Glutamatergic neuron (in vitro differentiated cells): ENCODE measurements around the gene LARP7. TPM values are rescaled to one million over a fixed set of nuclear protein-coding genes. Genes with fewer than 3 reads are reported as not detected.
"Not testable (repeated sequence)": the region's sequence is repeated elsewhere in the genome, so short reads cannot be mapped to it uniquely, and the experiment has no call there.

ENCODE experiments used
- DNase-seq: peaks from one replicate; pipeline ENCODE4 v3.0.0; 2022
- H3K27ac Mint-ChIP-seq: one replicate; pipeline ENCODE4 v1.8.0; 2020; ENCODE audit warnings: mild to moderate bottlenecking, mixed read lengths, inconsistent platforms; ENCODE audit not compliant: unreplicated experiment
- H3K27me3 Mint-ChIP-seq: one replicate; pipeline ENCODE4 v1.8.0; 2020; ENCODE audit warnings: mild to moderate bottlenecking, moderate library complexity, mixed read lengths, inconsistent platforms; ENCODE audit not compliant: unreplicated experiment
- H3K36me3 Mint-ChIP-seq: one replicate; pipeline ENCODE4 v1.8.0; 2020; ENCODE audit warnings: mild to moderate bottlenecking, mixed read lengths, inconsistent platforms; ENCODE audit not compliant: unreplicated experiment
- H3K4me1 Mint-ChIP-seq: one replicate; pipeline ENCODE4 v1.8.0; 2020; ENCODE audit warnings: mild to moderate bottlenecking, low read depth, mixed read lengths, inconsistent platforms; ENCODE audit not compliant: unreplicated experiment
- H3K4me3 Mint-ChIP-seq: one replicate; pipeline ENCODE4 v1.8.0; 2020; ENCODE audit warnings: mild to moderate bottlenecking, mixed read lengths, inconsistent platforms; ENCODE audit not compliant: unreplicated experiment
- H3K9me3 Mint-ChIP-seq: one replicate; pipeline ENCODE4 v1.8.0; 2020; ENCODE audit warnings: mild to moderate bottlenecking, moderate library complexity, mixed read lengths, inconsistent platforms; ENCODE audit not compliant: unreplicated experiment
- CTCF ChIP-seq: fragments of 200-600 bp; sonication (generic); IDR thresholded peaks from one replicate; pipeline ENCODE4 v1.5.0; 2021; ENCODE audit not compliant: partially characterized antibody, unreplicated experiment
- total RNA-seq: library from RNA; stranded (reverse); fragmentation: NEBNext Ultra II Directional; extraction: Animal tissue kit (Norgen Biotek cat#: 25700); gene quantifications from one replicate; pipeline ENCODE4 v1.2.1, GENCODE V29; 2021; ENCODE audit not compliant: unreplicated experiment

LARP7 gene
- total RNA-seq, 1 donor from 2014 or later = 40.9 TPM

- H3K4me1 Mint-ChIP-seq = no peaks in the 10 kb centered on the region
- H3K27me3 Mint-ChIP-seq = no peaks in the 10 kb centered on the region
- no peak for DNase-seq
- no peak for TF ChIP-seq CTCF
- no peak overlapping the region for H3K4me3 Mint-ChIP-seq
- no peak overlapping the region for H3K27ac Mint-ChIP-seq
- no peaks in the 10 kb centered on the region for H3K9me3 Mint-ChIP-seq
- H3K36me3 Mint-ChIP-seq = no peaks in the 10 kb centered on the region
These were observed 43.4 kb upstream of the LARP7 start for GRCh38 chr4:112593438-112594133.

- H3K27me3 Mint-ChIP-seq = no peaks in the 10 kb centered on the region
- no peaks in the 10 kb centered on the region for H3K9me3 Mint-ChIP-seq
- no peaks in the 10 kb centered on the region for H3K4me1 Mint-ChIP-seq
These were observed 42.0 kb upstream of the LARP7 start for GRCh38 chr4:112594993-112595392.

DNA sequence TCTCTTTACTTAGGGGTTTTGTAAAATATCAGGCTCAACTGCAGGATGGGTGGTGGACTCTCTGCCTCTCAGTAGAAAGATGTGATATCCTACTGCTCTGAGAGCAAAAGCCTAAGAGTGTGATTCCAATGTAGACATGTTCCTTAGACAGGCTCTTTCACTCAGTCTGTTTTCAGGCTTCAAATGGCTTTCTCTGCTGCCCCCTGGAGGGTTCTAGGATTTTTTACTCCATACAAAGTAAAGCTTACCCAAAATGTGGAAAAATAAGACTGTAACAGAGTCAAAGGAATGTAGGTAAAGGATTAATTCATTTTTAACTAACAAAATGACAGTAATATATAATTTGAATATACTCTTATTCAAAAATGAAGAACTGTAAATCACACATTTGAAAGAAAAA lies 32.4 kb upstream of the LARP7 start:
- TF ChIP-seq CTCF = peak; percentile 63
- no peak overlapping the region for H3K4me3 Mint-ChIP-seq
- H3K4me1 Mint-ChIP-seq = no peaks in the 10 kb centered on the region
- peak; percentile 45 for DNase-seq
- H3K27ac Mint-ChIP-seq = peak overlapping the region; percentile 43
- H3K9me3 Mint-ChIP-seq = no peaks in the 10 kb centered on the region
- no peaks in the 10 kb centered on the region for H3K27me3 Mint-ChIP-seq
- H3K36me3 Mint-ChIP-seq = no peaks in the 10 kb centered on the region

More at GRCh38 chr4:112594993-112595392, 42.0 kb upstream of the LARP7 start:
- H3K4me3 Mint-ChIP-seq = no peak overlapping the region
- H3K36me3 Mint-ChIP-seq = no peaks in the 10 kb centered on the region
- TF ChIP-seq CTCF = no peak
- no peak overlapping the region for H3K27ac Mint-ChIP-seq
- DNase-seq = no peak

DNA sequence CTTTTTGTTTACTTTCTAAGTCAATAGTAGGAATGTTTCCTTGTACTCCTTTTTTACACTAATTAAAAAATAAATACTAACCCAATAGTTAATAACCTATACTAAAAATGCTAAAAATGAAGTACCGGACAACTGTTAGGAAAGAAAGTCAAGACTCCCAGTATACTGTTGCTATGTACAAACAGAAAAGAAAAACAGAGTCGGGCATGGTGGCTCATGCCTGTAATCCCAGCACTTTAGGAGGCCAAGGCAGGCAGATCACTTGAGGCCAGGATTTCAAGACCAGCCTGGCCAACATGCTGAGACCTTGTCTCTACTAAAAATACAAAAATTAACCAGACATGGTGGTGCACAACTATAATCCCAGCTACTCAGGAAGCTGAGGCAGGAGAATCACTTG lies 24.1 kb upstream of the LARP7 start:
- H3K27me3 Mint-ChIP-seq, H3K27ac Mint-ChIP-seq, H3K9me3 Mint-ChIP-seq, H3K4me3 Mint-ChIP-seq, H3K36me3 Mint-ChIP-seq, H3K4me1 Mint-ChIP-seq, DNase-seq: not testable (repeated sequence)

- TF ChIP-seq CTCF = no peak
- Mint-ChIP-seq H3K27ac (no peak overlapping the region), H3K27me3 (no peaks in the 10 kb centered on the region), H3K4me1 (no peaks in the 10 kb centered on the region), H3K9me3 (no peaks in the 10 kb centered on the region), H3K36me3 (no peaks in the 10 kb centered on the region), H3K4me3 (no peak overlapping the region)
- no peak for DNase-seq
These were observed 20.0 kb upstream of the LARP7 start for GRCh38 chr4:112616984-112617383.
